GOT3 (cell line): ENCODE results near the gene CCDC71.

Source experiments
- DNase-seq: peaks from one replicate; lab custom pipeline; 2025; ENCODE audit warnings: mixed read lengths; lab: John Stamatoyannopoulos, UW

The CCDC71 gene

GRCh38 chr3:49131576-49131975 lies 34.6 kb downstream of the CCDC71 start:
- no peak for DNase-seq

GRCh38 chr3:49131040-49131439 lies 35.1 kb downstream of the CCDC71 start:
- no peak for DNase-seq

GRCh38 chr3:49124991-49125670 lies 41.0 kb downstream of the CCDC71 start:
- DNase-seq, result no peak

GRCh38 chr3:49124203-49124602 lies 41.9 kb downstream of the CCDC71 start:
- no peak for DNase-seq

- DNase-seq, result no peak
These were observed 42.4 kb downstream of the CCDC71 start for GRCh38 chr3:49123687-49124086.

GRCh38 chr3:49122886-49123545 lies 43.1 kb downstream of the CCDC71 start:
- no peak for DNase-seq

GRCh38 chr3:49122451-49122850 lies 43.7 kb downstream of the CCDC71 start:
- DNase-seq, result no peak

DNA sequence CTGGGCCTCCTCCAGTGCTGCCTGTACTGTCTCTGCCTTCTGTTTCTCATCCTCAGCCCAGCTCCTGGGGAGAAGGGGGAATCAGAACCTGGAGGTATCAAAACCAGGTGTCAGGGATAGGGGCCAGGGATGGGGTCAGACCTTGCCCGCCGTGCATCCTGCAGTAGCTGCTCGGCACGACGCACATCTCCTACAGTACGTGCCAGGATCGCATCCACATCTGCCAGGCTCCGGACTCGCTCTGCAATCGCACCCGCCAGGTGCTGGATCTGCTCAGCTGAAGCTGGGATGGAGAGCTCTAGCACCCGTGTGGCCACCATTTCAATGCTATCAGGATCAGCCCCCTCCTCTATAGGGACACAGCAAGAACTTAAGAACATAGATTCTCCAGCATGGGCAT lies 44.1 kb downstream of the CCDC71 start:
- no peak for DNase-seq

DNA sequence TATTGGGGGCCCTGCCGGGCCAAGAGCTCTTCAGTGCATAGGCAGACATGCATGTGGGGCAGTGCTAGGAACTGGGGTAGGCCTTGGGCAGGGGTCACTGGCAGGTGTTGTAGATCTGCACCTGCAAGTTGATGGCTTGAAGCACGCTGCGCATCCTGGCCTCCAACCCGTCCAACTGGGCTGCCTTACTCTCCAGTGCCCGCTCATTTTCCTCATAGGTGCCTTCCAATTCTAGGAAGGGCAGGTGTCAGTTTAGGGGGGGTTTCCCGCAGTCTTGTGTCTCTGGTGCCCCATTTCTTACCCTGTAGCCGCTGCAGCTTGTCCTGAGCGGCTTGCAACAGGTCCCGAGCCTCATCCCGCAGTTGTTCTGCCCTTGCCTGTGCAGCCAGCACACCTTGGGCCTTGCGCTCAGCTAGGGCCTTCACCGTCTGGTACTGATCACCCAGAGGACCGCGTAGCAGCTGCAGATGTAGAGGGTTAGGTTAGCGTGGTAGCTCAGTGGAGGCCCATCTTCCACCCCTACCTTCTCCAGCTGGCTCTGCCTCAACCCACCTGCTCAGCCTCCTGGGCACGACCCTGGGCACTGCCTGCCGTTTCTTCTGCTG lies 44.9 kb downstream of the CCDC71 start:
- DNase-seq, result no peak

GRCh38 chr3:49120438-49121131 lies 45.5 kb downstream of the CCDC71 start, which contains the start of gene USP19:
Gene USP19 (minus strand): TSS chr3:49120823. CDS start chr3:49119145, 1,678 bp downstream.
- peak; percentile 74 for DNase-seq

DNA sequence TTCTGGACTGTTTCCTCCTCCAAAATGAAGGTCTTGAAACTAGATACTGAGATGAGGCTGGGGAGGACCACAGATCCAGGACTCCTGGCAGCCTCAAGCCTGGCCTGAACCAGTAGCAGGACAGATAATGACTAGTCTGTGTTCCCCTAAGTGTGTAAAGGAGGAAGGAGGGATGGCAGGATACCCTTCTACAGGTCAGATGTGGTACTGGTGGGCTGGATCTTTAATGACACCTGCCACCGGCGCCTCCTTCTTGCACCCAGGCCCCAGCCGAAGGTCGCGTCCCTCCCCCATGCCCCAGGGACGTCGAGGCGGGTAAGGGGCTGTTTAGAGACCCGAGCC lies 46.1 kb downstream of the CCDC71 start:
- DNase-seq, result no peak

DNA sequence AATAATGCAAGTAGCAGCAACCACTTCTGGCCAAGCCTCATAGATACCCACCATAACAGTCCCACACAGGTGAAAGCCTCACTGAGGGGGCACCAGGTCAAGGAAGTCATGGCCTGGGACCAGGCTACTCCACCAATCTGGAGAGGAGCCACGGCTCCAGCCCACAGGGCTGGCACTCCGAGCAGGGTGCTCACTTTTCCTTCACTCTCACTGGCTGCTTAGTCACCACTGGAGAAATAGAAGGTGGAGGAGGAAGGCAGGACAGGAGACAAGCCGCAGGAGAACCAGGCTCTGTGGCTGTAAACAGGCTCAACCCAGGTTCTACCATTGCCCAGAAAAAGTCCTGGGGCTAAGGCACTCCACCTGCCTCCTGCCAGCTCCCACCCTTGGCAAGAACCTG lies 46.7 kb downstream of the CCDC71 start:
- DNase-seq, result no peak

GRCh38 chr3:49119036-49119435 lies 47.1 kb downstream of the CCDC71 start:
- DNase-seq, result no peak
